DMS79 treated with DMSO at 0.1 percent for 48 hours (cell line): Measurements from ENCODE around the gene NRG3.

ENCODE experiments used
- DNase-seq: peaks from one replicate; lab custom pipeline; 2025; lab: John Stamatoyannopoulos, UW

NRG3 gene

DNA sequence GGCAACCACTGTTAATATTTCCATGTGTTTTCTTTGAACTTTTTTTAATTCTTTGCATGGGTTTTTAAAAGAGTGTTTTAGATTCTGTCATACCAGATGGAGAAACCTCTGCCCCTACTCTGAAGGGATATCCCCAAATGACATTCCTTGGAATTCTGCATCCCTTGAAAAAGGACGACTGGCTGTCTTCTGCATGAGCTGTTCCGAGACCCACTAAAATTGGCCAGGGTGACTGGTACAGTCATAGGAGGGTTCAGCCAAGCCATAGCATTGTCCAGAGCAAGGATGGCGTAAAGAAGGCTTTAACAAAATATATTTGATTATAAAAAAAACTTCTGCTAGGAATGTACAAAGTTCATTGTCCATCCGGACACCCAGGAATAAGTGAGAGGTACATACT is 952.9 kb downstream of the NRG3 start:
- no peak for DNase-seq

DNA sequence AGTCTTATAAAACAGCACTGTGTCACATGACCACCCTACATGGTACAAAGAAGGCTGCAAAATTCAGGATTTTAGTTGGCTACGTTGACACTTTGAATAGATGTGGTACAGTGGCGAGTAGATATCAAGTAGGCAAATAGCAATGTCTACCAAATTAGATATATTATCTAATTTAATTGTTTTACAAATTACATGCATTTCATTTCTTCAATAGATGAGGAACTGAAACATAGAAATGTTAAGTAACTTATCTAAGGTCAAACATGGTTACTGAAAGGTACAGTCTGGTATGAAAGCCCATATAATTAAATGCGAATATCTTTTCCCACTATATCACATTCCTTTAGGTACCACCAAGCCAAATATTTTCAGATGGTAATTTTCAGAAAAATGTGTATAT is 972.2 kb downstream of the NRG3 start:
- no peak for DNase-seq

DNA sequence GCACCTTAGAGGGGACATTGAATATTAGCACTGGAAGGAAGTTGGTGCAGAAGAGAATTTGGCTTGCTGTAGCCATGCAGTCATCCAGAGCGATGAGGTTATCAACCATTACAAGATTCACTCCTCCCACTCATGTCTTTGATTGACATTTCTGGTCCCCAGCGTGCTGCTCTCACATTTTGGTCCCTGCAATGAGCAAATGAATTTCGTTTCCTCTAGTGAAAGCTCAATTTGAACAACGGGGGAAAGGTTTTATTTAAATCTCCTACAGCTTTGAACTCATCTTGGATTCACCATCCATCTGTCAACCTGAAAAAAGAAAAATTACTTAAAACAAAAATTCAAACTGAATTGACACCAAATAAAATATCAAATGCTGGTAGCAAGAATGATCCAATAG is 975.2 kb downstream of the NRG3 start:
- DNase-seq = no peak

DNA sequence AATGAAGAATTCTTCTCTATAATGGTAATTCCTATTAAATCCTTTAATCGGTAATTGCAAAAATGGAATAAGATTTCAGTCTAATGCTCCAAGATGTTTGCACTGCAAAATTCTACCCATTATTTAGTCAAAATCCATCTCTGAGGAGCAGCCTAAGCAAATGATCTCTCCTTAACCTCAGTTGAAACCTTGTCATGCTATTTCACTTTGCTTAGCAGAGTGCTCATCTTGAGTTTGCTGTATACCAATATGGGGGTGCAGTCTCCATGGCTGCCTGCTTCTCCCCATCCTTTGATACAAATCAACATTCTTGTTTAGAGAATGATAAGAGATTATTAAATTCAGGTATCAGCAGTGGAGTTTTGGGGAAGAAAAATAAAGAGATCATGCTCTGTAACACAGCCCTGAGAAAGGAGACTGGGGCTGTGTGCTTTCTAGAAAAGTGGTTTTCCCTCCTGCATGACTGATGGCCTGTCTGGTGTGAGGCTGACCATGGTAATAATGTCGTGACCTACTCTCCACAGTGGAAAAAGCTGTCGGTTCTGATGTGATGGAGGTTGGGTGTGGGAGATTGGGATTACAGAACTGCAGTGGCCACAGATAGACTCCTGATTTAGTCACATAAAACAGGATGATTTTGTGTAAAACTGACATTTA is 982.1 kb downstream of the NRG3 start:
- DNase-seq = no peak

DNA sequence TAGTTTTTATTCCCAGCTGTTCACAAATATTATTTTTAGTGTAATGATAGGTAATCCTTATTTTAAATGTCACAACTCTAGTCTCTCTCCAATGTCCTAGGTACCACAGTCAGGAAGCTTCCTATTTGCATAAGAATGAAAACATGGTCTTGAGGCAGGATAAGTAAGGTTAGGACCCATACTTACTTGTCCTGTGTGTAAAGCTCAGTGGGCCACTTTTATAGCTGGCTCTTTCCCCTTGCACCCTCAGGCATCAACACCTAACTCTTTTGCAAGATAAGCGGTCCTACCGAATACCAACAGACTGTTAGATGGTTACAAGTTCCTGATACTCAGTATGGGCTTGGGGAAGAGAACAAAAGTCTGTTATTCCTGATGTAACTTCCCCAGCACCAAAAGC is 986.9 kb downstream of the NRG3 start:
- DNase-seq = no peak

GRCh38 chr10:82865366-82865765 is 990.4 kb downstream of the NRG3 start:
- no peak for DNase-seq

DNA sequence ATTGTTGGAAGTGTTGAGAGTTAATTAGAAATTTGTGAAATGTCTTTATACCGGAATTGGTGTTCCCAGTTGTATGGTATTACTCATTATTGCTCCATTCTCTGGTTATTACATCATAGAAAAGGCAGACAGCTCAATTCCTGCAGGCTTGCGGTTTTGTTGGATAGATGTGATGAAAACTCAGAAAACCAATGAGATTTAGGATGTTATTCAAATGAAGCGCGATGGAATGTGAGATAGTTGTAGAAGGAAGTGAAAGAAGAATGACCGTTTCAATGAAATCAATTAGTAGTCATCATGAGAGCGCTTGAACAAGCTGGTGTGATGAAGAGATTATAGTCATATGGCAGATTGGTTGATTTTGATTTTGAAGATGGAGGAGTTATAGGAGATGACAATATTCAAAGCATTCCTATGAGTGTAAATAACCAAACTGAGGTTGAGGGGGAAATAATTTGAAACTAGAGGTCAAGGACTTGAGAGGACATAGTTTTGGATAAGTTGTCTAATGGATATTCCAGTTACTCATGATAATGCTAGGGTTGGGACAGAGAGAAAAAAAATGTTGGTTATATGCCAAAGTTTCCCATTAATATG is 991.5 kb downstream of the NRG3 start:
- DNase-seq = no peak

DNA sequence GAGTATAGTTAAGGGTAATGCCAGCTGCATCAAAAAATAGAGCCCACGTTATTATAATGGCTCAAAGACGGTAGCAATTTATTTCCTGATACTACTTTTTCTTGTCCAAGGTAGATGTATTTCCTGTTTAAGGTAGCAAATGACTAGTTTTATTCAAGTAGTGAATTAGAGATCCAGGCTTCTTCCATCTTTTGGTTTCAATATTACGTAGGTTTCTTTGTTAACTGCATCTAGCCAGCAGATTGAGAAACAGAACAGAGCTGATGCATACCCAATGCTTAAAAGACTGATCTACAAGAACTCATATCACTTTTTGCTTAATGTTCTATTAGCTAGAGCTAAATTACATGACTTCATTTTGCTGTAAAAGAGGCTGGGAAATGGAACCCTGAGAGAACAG is 992.1 kb downstream of the NRG3 start:
- no peak for DNase-seq

GRCh38 chr10:82874671-82875070 is 999.7 kb downstream of the NRG3 start:
- no peak for DNase-seq

DNA sequence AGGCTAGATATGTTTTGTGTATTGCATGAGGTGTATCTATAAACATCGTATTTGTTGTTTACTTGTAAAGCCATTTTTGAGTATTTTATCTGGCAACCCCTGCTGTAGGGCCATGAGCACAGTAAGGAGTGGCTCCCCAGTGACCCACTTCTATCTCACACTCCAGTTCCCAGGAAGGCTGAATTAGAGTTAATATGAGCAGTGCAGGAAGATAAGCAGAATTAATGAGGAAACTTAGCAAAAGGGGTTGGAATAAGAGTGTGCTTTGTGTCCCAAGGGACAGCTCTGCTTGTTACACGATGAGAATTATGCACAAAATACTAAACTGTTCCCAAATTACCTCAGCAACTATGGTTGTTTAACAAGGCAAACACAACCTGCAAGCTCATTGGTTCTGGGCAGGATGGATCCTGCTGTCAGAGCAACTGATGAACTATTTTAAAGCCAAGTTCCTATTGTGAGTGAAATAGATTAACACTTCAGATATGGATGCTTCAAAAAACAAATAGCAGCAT is 1005.8 kb downstream of the NRG3 start:
- no peak for DNase-seq

DNA sequence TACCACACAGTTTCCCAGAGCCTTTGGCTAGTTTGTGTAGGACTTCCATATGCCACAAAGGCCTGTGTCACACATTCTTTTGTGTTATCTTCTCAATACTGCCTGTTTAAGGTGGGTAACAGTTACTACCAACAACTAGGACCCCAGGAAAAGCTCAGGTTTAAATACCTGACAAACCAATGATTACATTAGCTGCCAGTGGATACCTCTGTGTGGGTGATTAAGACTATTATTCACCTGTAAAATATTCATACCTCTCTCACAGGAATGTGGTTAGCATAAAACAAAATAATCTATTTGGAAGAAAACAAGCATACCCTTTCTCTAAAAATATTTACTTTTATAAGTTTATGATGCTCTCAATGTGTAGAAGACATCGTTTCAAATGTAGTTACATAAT is 1007.7 kb downstream of the NRG3 start:
- DNase-seq = no peak

DNA sequence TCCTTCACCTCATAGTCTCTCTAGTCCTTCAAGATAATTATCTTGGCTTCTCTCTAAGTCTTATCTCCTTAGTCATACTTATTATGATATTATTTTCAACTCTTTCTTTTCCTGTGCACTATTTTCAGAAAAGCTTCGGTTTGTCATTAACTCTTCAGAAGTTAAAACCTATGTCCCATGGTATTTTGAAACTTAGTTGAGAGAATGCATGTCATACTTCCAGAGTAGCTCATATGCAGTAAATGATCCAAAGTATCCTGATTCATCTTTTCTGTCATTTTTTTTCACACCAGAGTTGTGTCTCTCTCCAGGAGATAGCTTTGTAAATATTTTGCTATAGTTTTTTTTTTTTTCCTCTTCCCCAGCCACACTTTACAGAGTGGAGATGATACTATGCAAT is 1008.6 kb downstream of the NRG3 start:
- no peak for DNase-seq

- no peak for DNase-seq
Measured at GRCh38 chr10:82887488-82887887, 1012.5 kb downstream of the NRG3 start.

GRCh38 chr10:82888809-82889455 is 1013.9 kb downstream of the NRG3 start:
- DNase-seq = no peak

- DNase-seq = no peak
Measured at GRCh38 chr10:82889728-82890127, 1014.7 kb downstream of the NRG3 start.

- no peak for DNase-seq
Measured at GRCh38 chr10:82890573-82890972, 1015.6 kb downstream of the NRG3 start.

- no peak for DNase-seq
Measured at GRCh38 chr10:82908096-82908495, 1033.1 kb downstream of the NRG3 start.

DNA sequence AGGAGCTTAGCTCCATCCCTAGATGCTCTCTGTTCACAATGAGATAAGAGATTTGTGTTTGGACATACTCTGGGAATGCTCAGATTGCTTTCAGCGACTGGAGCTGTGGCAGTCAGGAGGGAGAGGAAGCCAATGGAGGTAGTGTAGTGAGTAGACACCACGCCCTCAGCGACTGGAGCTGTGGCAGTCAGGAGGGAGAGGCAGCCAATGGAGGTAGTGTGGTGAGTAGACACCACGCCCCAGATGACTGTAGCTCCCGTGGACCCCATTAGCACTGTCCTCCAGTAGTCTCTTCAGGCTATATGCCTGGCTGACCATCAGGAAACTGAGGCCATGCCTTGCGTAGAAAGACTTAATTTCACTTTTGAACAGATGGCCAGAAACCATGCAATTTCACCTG is 1033.8 kb downstream of the NRG3 start:
- no peak for DNase-seq

- no peak for DNase-seq
Measured at GRCh38 chr10:82910301-82910700, 1035.3 kb downstream of the NRG3 start.

DNA sequence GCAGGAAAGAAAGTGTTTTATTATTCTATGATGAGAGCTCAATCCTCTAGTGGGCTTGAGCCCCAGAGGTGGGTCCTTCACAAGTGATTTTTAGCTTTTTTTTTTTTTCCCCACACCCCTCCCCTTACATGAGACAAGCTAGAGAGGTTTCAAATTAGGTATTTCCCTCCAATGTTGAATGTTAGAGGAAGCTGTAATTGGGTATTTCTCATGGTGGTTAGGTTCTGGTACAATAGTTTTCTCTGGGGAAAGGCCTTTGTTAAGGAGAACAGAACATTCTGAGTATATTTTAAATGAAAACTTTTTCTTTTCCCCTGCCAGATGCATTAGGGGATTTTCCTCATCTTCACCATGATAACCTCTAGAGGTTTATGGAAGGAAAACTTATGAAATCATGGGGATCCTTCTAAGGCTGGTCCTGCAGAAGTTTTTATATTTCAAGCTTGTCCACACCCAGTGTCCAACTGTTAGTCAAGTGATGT is 1039.7 kb downstream of the NRG3 start:
- DNase-seq = no peak

DNA sequence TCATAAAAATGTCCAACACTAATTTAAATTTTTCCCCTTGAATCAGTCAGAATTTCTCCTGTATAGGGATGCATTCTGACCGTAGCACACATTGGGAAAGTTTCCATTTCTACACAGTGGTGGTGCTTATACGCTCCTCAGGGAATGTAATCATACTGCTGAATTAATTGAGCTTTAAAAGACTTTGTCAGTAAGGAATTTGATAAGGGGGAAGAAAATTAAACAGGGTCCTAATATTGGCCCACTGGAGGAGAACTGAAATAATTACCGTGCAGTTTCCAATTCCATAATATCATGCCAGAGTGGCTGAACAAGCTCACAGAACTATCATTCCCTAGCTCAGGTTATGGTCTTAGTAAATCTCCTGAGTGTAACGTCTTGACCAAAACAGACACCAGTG is 1041.9 kb downstream of the NRG3 start:
- no peak for DNase-seq

- DNase-seq = no peak
Measured at GRCh38 chr10:82918022-82918421, 1043.0 kb downstream of the NRG3 start.

GRCh38 chr10:82922046-82922445 is 1047.1 kb downstream of the NRG3 start:
- no peak for DNase-seq
